ENCODE measurements around the gene THAP12. TPM values are rescaled to one million over a fixed set of nuclear protein-coding genes. Genes with fewer than 3 reads are reported as not detected.
"Not testable (repeated sequence)": the region's sequence is repeated elsewhere in the genome, so short reads cannot be mapped to it uniquely, and the experiment has no call there.

The THAP12 gene, protein sequence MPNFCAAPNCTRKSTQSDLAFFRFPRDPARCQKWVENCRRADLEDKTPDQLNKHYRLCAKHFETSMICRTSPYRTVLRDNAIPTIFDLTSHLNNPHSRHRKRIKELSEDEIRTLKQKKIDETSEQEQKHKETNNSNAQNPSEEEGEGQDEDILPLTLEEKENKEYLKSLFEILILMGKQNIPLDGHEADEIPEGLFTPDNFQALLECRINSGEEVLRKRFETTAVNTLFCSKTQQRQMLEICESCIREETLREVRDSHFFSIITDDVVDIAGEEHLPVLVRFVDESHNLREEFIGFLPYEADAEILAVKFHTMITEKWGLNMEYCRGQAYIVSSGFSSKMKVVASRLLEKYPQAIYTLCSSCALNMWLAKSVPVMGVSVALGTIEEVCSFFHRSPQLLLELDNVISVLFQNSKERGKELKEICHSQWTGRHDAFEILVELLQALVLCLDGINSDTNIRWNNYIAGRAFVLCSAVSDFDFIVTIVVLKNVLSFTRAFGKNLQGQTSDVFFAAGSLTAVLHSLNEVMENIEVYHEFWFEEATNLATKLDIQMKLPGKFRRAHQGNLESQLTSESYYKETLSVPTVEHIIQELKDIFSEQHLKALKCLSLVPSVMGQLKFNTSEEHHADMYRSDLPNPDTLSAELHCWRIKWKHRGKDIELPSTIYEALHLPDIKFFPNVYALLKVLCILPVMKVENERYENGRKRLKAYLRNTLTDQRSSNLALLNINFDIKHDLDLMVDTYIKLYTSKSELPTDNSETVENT
- 46.7 and 53.4 TPM in 2 replicates for total RNA-seq (2014; rRNA removed; shearing (Covaris generic))
- polyA plus RNA-seq (2014; cell fraction: nucleus; rRNA removed): 38.9 and 52.2 TPM in 2 replicates

DNA sequence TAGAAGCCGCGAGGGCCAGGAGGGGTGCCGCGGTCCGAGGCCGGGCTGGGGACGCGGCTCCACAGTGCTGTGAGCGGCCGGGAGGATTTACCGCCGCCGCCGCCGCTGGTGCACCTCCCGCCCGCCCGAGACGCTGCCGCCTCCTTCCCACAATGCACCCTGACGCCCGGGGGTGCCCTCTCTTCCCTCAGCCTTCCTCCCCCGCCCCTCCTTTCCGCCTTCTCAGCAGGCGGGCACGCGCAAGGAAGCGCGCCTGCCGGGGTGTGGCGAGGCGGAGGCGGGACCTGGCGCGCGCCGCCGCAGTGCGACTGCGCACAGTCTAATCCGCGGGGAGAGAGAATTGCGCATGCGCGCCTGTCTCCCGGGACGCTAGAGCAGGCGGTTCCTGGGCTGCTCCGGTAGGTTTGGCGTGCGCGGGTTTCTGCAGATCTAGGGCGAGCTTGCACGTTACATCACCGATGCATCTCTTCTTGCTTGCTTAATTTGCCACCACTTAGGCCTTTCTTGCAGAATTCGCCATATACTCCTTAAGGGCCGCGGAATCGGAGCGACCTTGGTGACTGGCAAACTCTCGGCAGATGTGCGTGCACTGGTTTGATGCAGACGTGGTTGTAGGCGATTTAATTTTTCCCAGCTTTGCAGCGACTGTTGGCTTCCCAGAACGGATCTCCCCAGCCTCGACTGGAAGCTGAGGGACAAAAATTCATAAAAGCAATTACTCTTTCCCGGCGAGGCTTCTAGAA is at the start of gene THAP12, which contains the start of gene GVQW3:
Gene THAP12 (minus strand): TSS at position 156 of the 743 bp plus-strand sequence. CDS start 296 bp downstream, outside the sequence.
Gene GVQW3 (plus strand): TSS at position 347 of the 743 bp plus-strand sequence. CDS start 506 bp downstream, outside the sequence.
- peak; percentile 92 for DNase-seq (ENCODE audit: extremely low read depth, low read depth)

DNA sequence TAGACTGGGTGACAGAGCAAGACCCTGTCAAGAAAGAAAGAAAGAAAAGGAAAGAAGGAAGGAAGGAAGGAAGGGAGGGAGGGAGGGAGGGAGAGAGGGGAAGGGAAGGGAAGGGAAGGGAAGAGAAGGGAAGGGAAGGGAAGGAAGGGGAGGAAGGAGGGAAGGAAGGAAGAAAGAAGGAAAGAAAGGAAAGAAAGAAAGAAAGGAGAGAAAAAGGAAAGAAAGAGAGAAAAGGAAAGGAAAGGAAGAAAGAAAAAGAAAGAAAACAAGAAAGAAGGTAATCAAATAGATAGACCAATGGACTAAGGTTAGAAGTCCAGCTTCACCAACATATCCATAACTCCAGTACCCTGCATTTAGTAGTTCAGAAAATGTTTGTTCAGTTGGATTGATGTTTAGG is 45.7 kb upstream of the THAP12 start:
- no peak for DNase-seq (ENCODE audit: extremely low read depth, low read depth)

- no peak for DNase-seq (ENCODE audit: extremely low read depth, low read depth)
These were observed 44.0 kb upstream of the THAP12 start for GRCh38 chr11:76424891-76425290.

DNA sequence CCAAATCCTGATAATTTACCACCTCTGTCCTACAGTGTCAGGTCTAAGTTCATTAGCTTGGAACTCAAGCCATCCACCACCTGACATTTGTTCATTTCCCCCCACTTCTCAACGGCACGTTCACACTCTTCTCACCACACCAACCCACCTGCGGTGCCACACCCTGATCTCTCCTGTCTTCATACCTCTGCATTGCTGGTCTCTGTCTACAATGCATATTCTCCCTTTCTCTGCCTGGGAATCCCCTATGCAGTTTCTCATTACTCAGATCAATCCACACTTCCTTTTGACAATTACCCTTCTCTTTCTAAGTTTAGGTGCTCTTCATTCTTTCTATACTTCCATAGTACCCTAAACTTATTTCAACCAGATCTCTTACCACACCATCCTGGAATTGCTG is 43.4 kb upstream of the THAP12 start:
- no peak for DNase-seq (ENCODE audit: extremely low read depth, low read depth)

- no peak for DNase-seq (ENCODE audit: extremely low read depth, low read depth)
These were observed 39.0 kb upstream of the THAP12 start for GRCh38 chr11:76419896-76420295.

DNA sequence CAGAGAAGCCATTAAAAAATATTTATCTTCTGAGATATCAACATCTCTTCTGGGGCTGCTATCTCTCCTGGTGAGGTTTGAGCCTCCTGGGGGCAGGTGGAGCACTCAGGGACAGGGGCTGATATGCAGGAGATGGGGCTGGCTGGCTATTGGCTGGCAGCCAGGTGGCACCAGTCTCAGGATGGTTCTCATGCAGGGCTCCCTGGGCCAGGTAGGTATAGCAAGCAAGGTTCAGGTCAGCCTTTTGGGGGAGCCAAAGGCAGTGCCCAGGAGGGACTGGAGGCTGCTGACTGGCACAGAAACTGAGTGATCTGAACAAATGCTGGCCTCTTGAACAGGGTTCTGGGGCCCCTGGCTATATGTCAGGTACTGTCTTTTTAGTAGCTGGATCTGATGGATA is 34.1 kb upstream of the THAP12 start:
- DNase-seq (ENCODE audit: extremely low read depth, low read depth): no peak

GRCh38 chr11:76410851-76411357 is 30.0 kb upstream of the THAP12 start:
- DNase-seq (ENCODE audit: extremely low read depth, low read depth): no peak

GRCh38 chr11:76408171-76408965 is 27.4 kb upstream of the THAP12 start:
- DNase-seq (ENCODE audit: extremely low read depth, low read depth): no peak

DNA sequence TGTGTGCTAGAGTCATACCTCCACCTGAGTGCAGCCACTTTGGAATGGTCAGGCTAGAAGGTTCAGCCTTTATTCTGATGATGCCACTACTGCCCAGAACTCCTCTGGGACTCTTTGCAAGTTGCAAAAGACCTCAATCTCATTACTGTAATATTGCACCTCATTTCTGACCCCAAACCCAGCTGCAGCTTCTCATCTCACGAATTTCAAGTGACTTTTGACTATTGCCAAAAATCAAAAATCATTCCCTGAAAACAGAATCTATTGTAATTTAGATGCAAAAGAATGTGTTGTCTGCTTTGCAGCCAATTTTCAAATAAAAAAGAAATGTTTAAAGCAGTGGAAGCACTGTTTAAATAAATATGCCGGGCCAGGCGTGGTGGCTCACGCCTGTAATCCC is 25.4 kb upstream of the THAP12 start:
- DNase-seq (ENCODE audit: extremely low read depth, low read depth): no peak

- not testable (repeated sequence) for DNase-seq (ENCODE audit: extremely low read depth, low read depth)
These were observed 20.6 kb upstream of the THAP12 start for GRCh38 chr11:76401484-76401883.

- no peak for DNase-seq (ENCODE audit: extremely low read depth, low read depth)
These were observed 20.0 kb upstream of the THAP12 start for GRCh38 chr11:76400967-76401366.

DNA sequence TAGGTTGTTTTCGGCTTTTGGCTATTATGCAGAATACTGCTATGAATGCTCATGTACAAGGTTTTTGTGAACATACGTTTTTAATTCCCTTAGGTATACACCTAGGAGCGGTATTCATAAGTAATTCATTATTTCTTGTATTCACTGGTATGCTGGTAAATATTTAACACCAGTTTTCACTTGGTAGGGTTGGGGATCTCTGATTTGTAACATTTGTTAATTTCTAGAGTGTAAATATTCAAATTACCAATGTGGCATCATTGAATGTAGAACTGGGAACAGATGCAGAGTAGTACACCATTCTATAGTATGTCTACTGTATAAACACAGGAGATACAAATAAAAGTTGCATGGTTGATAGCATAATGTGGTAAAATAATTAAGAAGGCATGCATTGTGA is 16.5 kb upstream of the THAP12 start:
- no peak for DNase-seq (ENCODE audit: extremely low read depth, low read depth)

- no peak for DNase-seq (ENCODE audit: extremely low read depth, low read depth)
These were observed 14.4 kb upstream of the THAP12 start for GRCh38 chr11:76395296-76395695.

GRCh38 chr11:76394411-76394810 is 13.5 kb upstream of the THAP12 start:
- no peak for DNase-seq (ENCODE audit: extremely low read depth, low read depth)

DNA sequence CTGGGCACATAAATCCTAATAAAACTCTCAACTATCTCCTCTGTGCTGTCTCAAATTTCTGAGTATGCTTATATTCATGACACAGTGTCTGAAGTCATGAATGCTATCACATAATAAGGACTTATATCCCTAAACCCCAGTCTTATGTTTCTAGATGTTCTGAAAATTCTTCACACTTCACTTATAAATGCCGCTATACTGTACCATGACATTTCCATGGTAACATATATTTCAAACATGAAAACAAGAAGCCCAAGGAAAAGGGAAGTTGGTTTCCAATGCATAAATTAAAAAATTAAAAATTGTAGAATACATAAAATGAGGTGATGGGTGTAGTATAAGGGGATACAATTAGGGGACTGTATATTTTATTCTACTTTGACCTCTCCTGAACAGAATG is 11.9 kb upstream of the THAP12 start:
- DNase-seq (ENCODE audit: extremely low read depth, low read depth): no peak

- DNase-seq (ENCODE audit: extremely low read depth, low read depth): no peak
These were observed 11.0 kb upstream of the THAP12 start for GRCh38 chr11:76391811-76392475.

GRCh38 chr11:76391021-76391420 is 10.1 kb upstream of the THAP12 start:
- DNase-seq (ENCODE audit: extremely low read depth, low read depth): no peak

GRCh38 chr11:76388408-76388807 is 7.5 kb upstream of the THAP12 start:
- DNase-seq (ENCODE audit: extremely low read depth, low read depth): no peak

DNA sequence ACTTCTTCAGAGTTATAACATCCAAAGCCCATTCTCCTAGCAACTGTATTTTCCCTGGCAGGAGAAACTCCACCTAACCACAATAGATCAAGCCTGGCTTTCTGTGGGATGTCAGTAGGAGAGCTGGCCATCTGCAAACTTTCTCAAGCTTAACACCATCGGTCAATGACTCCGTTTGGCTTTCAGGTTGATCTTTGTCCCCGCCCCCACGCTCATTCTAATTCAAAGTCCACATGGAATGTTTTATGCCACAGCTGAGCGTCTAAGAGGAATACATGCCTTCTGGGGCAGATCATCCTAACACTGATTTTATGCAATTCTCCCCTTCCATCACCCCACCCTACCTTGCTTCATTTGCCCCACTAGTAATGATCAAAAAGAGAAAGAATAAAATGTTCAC is 5.0 kb upstream of the THAP12 start:
- DNase-seq (ENCODE audit: extremely low read depth, low read depth): no peak

All from NCI-H460 (cell line).